ENCODE results near the gene NKD1.

Gene NKD1

GRCh38 chr16:50696126-50696525 is 147.9 kb downstream of the NKD1 start:
- TF ChIP-seq CTCF (IDR thresholded peaks at IDR 0.05; ENCODE audit: low read depth, low read length): no peak
- no peak for DNase-seq
- Histone ChIP-seq H3K27ac (no peak overlapping the region), H3K9me3 (ENCODE audit: severe bottlenecking) (no peaks in the 10 kb centered on the region), H3K36me3 (no peaks in the 10 kb centered on the region), H3K27me3 (ENCODE audit: insufficient read depth, low read depth, severe bottlenecking) (no peaks in the 10 kb centered on the region), H3K4me3 (ENCODE audit: low read depth, low read length) (no peak overlapping the region)

- H3K4me3 ChIP-seq (ENCODE audit: low read depth, low read length): no peak overlapping the region
- H3K9me3 ChIP-seq (ENCODE audit: severe bottlenecking): no peaks in the 10 kb centered on the region
- no peak for TF ChIP-seq CTCF (IDR thresholded peaks at IDR 0.05; ENCODE audit: low read depth, low read length)
- no peak overlapping the region for H3K27ac ChIP-seq
- no peaks in the 10 kb centered on the region for H3K36me3 ChIP-seq
- no peak for DNase-seq
- no peaks in the 10 kb centered on the region for H3K27me3 ChIP-seq (ENCODE audit: insufficient read depth, low read depth, severe bottlenecking)
Measured at GRCh38 chr16:50696575-50697420, 148.6 kb downstream of the NKD1 start.

- Histone ChIP-seq H3K36me3 (no peaks in the 10 kb centered on the region), H3K27me3 (ENCODE audit: insufficient read depth, low read depth, severe bottlenecking) (no peaks in the 10 kb centered on the region), H3K27ac (no peak overlapping the region), H3K4me3 (ENCODE audit: low read depth, low read length) (no peak overlapping the region), H3K9me3 (ENCODE audit: severe bottlenecking) (no peaks in the 10 kb centered on the region)
- DNase-seq: no peak
- TF ChIP-seq CTCF (IDR thresholded peaks at IDR 0.05; ENCODE audit: low read depth, low read length): no peak
Measured at GRCh38 chr16:50697421-50697715, 149.2 kb downstream of the NKD1 start.

GRCh38 chr16:50697881-50698767 is 149.9 kb downstream of the NKD1 start:
- TF ChIP-seq CTCF (IDR thresholded peaks at IDR 0.05; ENCODE audit: low read depth, low read length): no peak
- DNase-seq: no peak
- no peak overlapping the region for H3K4me3 ChIP-seq (ENCODE audit: low read depth, low read length)

More at GRCh38 chr16:50697881-50698767, 149.9 kb downstream of the NKD1 start:
- H3K27ac ChIP-seq: no peak overlapping the region
- no peaks in the 10 kb centered on the region for H3K27me3 ChIP-seq (ENCODE audit: insufficient read depth, low read depth, severe bottlenecking)
- H3K9me3 ChIP-seq (ENCODE audit: severe bottlenecking): no peaks in the 10 kb centered on the region
- no peaks in the 10 kb centered on the region for H3K36me3 ChIP-seq

Data from WERI-Rb-1 (cell line).